ENCODE data around the gene OPCML.

GRCh38 chr11:132948252-132948651 is 584.0 kb downstream of the OPCML start:
- TF ChIP-seq, protein P1, sequence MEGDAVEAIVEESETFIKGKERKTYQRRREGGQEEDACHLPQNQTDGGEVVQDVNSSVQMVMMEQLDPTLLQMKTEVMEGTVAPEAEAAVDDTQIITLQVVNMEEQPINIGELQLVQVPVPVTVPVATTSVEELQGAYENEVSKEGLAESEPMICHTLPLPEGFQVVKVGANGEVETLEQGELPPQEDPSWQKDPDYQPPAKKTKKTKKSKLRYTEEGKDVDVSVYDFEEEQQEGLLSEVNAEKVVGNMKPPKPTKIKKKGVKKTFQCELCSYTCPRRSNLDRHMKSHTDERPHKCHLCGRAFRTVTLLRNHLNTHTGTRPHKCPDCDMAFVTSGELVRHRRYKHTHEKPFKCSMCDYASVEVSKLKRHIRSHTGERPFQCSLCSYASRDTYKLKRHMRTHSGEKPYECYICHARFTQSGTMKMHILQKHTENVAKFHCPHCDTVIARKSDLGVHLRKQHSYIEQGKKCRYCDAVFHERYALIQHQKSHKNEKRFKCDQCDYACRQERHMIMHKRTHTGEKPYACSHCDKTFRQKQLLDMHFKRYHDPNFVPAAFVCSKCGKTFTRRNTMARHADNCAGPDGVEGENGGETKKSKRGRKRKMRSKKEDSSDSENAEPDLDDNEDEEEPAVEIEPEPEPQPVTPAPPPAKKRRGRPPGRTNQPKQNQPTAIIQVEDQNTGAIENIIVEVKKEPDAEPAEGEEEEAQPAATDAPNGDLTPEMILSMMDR (IDR thresholded peaks at IDR 0.05; ENCODE audit: low read length) = no peak
- TF ChIP-seq EZH2phosphoT487 (IDR thresholded peaks at IDR 0.05; ENCODE audit: low read length) = no peak
